NCI-H1694 treated with DMSO at 0.1 percent for 48 hours (cell line): ENCODE data around the gene EML6.

Source experiments
- DNase-seq: peaks from one replicate; lab custom pipeline; 2025; lab: John Stamatoyannopoulos, UW

The EML6 gene

DNA sequence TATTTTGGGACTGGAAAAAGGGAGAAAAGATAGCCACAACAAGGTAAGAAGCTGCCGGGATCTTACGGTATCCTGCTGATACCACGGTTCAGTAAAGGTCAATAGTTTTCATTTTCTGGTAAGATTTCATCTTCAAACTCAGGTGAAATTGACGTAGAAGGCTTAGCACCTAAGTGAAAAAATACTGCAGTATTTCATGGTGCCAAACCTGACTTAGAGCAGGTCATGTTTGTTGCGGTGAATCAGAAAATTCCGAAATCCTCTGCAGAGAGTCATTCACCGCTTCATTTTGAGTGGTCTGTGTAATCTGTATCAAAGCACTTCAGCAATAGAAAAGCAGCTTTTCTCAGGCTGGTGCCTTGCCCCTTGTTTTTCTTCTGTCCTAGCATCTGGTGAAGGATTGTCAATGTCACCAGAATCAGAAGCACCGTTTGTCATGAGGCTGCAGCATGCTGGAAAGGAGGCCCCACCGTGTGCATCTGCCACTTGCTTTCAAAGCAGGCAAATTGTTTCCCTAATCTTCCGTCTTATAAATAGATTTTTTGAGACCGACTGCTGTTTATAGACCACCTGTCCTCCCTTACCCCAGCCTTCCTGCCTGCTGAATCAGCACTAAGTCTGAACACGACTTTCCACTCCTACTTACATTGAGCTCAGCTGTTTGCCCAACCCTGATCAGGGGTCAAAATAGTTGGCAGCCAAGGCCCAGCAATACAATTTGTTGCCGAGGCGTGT, 156.3 kb downstream of the EML6 start:
- peak; percentile 97 for DNase-seq

DNA sequence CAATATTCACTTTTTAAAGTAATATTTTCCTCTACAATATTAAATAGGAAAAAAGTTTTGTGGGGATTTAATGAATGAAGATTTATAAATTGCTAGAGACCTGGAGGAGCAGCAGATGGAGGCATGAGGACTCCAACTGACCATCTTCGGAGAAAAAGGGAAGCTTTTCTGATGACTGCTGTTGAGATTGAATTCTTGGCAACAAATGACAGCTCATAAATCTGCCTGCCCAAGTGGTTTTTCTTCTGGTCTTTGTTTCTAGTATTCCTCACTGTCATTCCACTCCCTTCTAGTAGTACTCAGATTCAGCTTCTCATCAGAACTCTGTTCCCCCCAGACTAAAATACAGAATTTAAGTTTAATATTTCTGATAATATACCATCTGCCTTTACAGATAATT, 157.0 kb downstream of the EML6 start:
- peak; percentile 48 for DNase-seq

DNA sequence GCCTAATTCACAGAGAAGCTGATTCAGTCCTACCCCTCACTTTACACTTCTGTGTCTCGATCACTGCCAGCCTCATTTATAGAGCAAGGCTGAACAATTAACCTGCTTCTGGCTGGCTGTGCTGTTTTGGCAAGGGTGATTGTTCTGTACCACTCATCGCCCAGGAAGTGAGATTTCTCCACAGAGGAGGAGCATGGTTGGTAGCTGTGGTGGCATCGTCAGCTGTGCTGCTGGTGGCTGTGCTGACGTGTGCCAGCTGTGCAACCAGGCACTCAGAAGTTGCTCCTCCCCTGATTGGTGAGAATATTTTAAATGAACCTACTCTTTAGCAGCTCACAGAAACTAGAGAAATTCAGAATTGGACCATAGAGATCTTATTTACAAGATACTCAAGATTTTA, 158.3 kb downstream of the EML6 start:
- peak; percentile 77 for DNase-seq

DNA sequence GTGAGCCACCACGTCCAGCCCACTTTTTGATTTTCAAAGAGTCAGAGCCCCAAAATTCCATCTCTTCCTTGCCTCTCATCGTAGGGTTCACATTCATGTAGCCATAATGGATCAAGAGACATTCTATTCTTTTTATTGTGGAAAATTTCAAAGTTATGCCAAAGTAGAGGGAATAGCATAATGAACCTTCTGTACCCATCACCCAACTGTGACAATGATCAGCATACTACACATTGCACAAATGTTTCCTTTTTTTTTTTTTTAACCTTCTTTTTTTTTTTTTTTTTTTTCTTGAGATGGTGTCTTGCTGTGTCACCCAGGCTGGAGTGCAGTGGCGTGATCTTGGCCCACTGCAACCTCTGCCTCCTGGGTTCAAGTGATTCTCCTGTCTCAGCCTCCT, 162.4 kb downstream of the EML6 start:
- DNase-seq: no peak

DNA sequence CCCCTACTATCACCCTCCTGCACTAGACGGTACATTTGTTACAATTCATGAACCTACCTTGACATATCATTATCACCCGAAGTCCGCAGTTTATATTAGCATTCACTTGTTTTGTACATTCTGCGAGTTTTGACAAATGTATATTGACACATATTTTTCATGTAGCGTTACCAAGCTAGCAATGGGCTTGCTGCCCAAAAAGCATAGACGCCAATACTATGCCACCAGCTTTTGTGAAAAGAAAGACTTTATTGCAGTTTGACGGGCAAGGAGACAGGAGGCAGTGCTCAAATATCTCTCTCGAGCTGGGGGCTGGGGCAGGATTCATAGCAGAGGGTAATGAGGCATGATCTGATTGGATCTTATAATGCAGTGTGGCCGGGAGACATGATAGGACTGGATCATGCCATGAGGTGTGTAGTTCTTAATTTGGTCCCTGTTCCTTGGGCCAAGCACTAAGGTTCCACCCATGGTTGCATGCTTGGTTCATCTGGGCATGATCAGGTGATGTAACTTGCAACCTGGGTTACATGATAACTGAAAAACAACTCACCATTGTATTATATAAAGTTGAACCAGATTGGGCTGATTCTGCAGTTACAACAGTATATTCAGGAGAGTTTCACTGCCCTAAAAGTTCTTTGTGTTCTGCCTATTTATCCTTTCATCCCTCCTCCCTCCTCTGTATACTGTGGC, 164.5 kb downstream of the EML6 start:
- DNase-seq: no peak

DNA sequence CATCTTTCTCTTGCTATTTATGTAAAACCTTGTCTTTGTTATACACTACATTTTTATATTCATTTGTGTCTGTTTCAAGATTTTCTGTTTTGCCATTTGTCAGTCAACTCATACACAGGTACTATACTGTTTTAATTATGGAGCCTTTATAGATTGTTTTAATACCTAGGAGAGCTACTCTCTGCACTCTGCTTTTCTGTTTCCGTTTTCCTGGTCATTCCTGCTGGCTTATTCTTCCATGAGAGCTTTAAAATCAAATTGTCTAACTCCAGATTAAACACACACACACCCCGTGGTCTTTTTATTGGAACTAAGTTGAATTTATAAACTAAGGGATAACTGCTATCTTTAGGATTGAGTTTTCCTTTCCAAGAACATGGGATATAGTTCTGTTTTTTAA, 165.6 kb downstream of the EML6 start:
- DNase-seq: no peak

DNA sequence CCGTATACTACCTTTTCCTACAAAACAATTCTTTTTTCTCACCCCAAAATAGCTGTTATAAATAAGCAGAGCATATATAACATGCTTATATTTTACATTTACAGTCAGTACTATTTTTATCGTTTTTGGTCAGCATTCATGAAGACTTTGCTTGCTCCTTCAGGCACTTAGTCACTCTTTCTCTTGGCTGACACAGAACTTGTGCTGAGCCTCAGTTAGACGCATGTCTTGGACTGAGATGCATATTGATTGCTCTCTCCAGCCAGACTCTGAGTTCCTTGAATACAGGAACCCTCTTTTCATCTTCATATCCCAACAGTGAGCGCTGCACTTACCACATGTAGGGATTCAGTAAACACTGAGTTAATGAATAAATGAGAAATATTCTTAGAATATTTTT, 168.4 kb downstream of the EML6 start:
- DNase-seq: no peak

DNA sequence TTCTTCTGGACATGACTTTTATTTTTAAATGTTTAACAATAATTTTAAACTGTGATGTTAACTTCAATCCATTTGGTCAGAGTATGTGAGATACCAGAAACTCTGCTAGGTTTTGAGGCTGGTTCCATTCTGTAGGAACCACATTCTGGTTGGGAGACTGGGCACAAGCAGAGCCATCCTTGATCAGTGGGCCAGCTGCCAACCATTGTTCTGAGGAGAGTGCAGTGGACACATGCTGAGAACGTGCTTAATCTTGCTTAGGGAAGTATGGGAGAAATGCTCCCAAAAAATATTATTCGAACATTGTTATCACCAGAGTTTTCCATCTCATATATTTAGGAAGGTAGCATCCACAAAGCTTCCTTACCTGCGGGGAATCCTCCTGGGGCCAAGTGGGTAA, 171.0 kb downstream of the EML6 start:
- no peak for DNase-seq

DNA sequence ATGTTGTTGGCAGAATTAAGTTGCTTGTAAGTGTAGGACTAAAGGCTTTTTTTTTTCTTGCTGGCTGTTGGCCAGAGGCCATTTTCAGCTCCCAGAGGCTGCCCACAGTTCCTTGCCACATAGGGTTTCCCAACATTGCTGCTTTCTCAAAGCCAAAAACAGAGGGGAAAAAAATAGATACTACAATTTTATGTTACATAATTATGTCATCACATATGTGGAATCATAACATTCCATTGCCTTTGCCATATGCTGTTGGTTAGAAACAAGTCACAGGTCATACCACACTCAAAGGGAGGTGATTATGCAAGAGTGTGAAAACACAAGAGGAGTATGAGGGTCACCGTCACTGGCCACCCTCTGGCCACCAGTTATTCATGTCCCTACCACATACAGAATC, 172.3 kb downstream of the EML6 start:
- DNase-seq: no peak

DNA sequence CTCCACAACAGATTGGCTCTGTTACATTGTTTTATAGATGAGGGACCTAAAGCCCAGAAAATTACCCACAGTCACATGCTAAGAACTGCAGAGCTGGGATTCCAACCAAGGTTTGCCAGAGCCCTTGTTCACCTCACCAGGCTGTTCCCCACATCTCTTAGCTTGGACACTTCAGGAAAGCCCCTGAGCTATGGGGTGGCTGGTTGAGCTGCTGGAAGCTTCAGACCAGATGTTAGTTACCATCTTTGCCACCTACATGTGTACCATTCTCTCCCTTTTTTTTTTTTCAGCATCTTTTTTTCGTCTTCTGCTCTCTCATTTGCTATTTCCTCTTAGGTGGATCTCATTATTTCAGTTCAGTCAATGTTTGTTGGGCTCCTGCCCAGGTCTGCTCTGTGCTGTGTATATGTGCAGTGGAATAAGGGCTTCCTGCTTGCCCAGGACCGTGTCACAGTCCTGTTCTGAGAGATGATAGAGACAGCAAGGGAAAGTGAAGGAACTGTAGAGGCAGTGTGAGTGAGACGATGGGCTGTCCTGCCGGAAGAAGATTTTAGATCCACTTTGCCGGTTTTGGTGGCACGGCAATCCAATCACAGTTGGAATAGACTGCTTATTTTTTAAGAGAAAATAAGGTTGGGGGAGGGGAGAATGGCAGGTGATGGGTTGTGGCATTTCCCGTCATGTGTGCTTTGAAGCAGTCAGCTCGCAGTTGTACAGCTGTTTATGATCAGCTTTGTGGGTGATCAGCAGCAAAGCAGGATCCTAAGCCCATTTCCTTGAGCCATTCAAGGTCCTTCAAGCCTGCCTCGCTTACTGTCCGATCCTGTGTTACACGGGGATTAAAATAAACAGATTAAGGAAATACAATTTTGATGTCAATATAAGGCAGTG, 174.2 kb downstream of the EML6 start:
- DNase-seq: peak; percentile 56

DNA sequence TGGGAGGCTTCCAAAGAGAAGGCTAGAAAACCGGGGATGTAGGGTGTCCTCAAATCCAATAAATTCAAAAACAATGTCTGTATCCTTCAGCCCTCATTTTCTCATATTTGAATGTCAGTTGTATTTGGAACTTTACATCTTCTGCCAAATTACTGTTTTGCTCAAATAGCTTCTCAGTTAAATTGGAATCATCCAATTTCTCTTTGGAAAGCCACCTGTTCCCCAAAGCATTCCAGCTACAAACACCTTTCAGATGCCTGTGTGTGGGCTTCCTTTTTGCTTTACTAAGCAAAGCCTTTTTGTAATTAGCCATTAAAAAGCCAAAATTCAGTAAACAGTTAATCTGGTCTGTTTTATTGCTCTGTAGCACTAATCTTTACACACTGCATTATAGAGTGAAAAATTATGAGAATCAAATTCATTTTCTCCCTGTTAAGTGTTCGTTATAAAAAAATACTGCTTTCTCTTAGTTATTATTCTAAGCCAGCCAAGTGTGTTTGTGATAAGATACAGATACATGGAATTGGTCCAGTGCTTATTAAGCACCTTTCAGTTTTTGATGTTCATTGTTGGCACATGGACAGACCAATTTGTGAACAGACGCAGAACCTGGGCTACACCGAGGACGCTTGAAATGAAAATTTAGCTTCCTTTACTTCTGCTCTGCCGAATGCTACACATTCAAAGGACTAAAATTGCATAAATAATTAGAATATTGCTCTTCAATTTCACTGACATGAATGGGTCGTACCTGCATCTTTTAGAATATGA, 175.2 kb downstream of the EML6 start:
- peak; percentile 86 for DNase-seq

DNA sequence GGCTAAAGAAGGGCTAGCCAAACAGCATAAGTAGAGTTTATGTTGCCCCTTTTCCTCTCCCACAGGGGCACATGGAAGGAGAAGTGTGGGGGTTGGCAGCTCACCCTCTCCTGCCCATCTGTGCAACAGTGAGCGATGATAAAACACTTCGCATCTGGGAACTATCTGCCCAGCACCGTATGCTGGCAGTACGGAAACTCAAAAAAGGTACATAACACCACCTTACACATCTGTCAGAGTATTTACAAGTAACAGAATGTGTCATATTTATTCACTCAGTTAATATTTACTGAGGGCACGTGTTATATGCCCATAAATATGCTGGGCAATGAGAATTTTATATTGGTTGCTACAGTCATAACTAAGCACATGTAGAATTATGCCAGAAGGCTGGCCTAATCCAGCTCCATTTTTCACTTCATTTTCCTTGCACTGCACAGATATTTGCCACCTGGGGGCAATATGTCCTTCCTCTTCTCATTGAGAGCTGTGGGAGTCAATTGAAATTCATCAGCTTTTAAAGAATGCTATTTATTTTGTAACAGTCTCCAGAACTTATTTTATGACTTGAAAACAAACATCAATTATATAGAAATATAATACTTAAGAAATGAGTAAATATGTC, 176.2 kb downstream of the EML6 start:
- DNase-seq: peak; percentile 97

DNA sequence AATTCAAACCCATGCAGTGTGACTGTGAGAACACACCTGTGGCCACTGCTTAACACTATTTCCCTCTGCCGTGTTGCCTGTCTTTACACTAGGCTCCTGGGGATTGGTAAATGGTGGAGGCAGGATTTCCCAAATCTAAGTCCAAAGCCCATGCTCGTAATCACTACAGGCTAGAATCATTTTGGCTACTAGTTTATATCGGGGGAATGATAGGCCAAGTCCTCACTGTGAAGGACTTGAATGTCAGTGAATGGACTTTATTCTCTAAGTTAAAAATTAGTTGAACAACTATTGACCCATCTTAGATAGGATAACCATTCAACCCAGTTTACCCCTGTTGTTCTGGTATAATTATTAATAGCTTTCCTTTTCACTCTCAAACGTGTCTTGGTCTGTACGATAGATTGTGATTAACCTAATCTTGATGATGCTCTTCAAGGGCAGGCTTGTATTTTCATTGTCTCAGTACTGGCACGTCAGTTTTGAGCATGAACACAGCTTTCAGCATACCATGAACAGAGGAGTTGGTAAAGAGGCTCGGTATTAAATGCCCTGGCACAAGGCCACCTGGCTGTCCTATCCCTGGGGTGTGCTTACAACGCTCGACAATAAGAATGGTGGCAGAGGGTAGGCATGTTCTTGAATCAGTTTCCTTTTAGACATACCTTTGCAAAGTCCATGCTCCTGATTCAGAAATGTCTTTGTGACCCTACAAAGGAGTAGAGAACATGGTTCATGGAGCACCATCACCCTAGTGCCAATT, 177.9 kb downstream of the EML6 start:
- DNase-seq: no peak

DNA sequence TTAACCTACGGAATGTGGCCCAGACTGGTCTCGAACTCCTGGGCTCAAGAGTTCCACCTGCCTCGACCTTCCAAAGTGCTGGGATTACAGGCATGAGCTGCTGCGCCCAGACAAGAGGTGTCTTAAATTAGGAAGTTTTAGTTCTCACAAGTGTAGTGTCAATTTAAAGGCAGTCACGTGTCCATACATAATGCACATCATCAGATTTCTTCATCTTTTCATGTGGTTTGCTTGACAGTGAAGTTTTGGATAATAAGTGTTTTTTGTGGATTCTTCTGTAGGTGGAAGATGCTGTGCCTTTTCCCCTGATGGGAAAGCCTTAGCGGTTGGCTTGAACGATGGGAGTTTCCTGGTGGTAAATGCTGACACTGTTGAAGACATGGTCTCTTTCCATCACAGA, 179.3 kb downstream of the EML6 start:
- DNase-seq: no peak

DNA sequence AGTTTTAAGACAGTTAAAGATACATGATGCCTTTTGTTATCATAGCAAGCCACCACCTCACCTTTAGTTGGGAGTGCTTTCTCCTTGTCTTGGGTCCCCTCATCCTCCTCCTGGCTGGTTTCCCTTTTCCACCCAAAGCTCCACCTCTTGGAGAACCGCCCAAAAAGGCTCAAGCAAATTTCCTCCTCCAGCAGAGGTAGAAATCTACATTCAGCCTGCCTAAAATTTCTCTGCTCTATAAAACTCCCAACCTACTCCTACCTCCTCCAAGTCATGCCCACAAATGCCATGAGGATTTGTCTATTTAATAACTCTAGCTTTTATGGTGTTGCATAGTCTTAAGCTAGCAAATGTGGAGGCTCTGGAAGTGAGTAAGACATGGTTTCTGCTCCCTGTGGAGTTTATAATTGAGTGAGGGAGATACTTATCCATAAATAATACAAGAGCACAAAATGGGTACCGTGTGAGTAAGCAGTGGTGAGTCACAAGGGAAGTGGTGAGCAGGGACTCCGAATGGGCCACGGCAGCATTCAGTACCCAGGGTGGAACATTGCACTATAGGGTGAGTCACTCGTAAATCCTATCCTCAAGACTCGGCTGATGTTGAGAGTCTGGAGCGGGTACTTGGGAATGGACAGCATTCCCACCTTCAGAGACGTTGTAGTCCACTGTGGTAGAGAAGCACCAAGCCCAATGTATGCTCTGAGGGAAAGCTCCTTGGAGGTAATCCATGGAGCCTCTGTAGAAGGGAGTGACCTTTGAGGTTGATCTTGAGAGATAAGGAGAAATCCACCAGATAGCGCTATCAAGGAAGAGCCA, 180.5 kb downstream of the EML6 start:
- no peak for DNase-seq

DNA sequence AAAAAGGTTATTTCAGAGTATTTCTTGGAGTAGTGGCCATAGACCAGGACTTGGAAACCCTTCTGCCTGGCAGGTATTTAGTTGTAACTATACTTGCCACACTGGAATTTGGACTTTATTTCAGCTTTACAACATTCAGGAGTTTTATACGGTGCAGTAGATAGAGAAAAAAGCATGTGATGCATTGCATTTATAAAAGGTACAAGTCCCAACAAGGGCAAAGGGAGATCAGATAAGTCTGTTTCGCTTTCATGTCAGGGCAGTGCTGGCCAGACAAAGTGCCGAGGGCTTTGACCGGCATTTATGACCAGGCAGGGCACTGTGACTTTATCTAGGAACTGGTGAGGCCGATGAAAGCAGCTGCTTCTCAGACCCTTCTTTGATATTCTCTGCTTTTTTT, 181.4 kb downstream of the EML6 start:
- DNase-seq: no peak

DNA sequence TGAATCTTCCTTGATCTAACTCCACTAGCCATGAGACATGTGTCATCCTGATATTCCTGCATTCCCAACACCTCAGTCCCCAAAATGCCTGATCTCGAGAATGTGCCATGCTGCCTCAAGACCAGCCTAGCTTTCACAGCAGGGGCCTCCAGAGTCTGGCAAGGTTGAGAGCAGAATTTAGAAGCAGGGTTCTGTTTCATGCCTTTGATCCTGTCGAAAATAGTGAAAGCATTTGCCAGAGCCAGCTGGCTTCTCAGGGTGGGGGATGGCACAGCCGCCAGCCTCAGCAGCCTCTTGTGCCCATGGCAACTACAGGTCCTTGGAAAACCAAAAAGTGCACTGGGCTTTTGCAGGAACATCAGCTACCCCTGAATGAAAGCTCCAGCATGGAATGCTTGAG, 183.3 kb downstream of the EML6 start:
- DNase-seq: peak; percentile 73

DNA sequence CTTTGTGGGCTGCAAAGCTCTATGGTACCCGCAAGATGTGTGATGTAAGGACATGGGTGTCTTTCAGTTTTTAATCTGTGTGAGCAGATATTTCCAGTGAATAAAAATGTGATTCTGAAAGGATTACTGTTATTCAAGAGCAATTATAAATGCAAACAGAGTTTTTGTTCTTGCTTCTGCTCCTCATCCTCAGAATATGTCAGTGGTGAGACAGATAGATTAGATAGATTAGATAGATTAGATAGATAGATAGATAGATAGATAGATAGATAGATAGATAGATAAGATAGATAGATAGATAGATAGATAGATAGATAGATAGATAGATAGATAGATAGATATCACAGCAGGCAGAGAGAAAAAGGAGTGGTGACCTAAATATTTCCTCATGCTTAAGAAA, 184.2 kb downstream of the EML6 start:
- no peak for DNase-seq

DNA sequence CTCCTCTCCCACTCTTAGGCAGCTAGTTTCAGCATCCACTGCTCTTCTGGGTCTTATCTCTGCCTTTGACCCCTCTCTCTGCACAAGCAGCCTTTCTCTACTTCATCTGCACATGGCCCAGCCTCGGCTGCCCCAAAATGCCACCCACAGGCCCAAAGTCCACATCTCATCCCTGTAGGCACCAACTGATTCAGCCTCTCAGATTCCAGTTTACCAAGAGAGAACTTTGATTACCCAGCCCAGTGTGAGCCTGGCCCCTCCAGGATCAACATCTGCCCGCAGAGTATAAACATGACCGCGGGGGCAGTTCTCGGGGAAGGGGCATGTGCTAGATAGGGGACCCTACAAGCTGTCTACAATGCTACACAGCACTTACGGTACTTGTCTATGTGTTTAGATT, 185.1 kb downstream of the EML6 start:
- DNase-seq: no peak

DNA sequence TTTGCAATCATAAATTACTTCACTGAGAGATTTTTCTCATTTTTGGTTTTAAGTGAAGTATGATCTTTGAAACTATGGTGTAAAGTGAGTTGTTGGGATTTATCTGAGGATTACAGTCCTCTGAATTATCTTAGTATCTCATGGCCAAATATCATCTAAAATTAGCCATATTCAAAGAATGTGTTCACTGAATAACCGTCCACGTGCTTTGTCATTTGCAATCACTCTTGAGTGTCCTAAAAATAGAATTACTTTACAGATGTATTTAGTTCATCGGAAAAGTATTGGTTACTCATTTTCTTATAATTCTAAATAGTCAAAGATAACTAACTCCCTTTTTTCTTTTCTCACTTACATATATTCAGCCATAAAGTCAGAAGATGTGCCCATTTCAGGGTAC, 185.5 kb downstream of the EML6 start:
- DNase-seq: no peak
